ENCODE data around the gene LTF. TPM values are rescaled to one million over a fixed set of nuclear protein-coding genes. Genes with fewer than 3 reads are reported as not detected.

The LTF gene
- total and polyA plus RNA-seq, 3 donors from 2014 or later, result 0.31 to 7.8 (median 0.43) TPM

GRCh38 chr3:46482632-46483350 is 18.1 kb upstream of the LTF start:
- Histone ChIP-seq H3K27ac (no peak overlapping the region), H3K4me1 (no peaks in the 10 kb centered on the region), H3K36me3 (ENCODE audit: low read depth, missing control alignments) (no peaks in the 10 kb centered on the region), H3K27me3 (no peaks in the 10 kb centered on the region), H3K9me3 (no peaks in the 10 kb centered on the region), H3K4me3 (no peak overlapping the region)
- 88 to 100% methylated on average over 1 of the region's 1 CpG for WGBS, 2 donors
- DNase-seq, result no peak
- intact Hi-C loops (cut with DNase I; ENCODE audit: low total_unique reads), result no loop called here
- no peak for TF ChIP-seq CTCF (IDR thresholded peaks at IDR 0.05)
- TF ChIP-seq POLR2A (IDR thresholded peaks at IDR 0.05), result no peak

- DNase-seq, result no peak
- Histone ChIP-seq H3K9me3 (no peaks in the 10 kb centered on the region), H3K36me3 (ENCODE audit: low read depth, missing control alignments) (no peaks in the 10 kb centered on the region), H3K27ac (no peak overlapping the region), H3K27me3 (no peaks in the 10 kb centered on the region), H3K4me1 (no peaks in the 10 kb centered on the region), H3K4me3 (no peak overlapping the region)
- 93 to 96% methylated on average over 4 of the region's 4 CpGs for WGBS, 2 donors
- intact Hi-C loops (cut with DNase I; ENCODE audit: low total_unique reads), result no loop called here
- TF ChIP-seq POLR2A (IDR thresholded peaks at IDR 0.05) (no peak), CTCF (IDR thresholded peaks at IDR 0.05) (no peak)
Observed at GRCh38 chr3:46481636-46482035, 16.9 kb upstream of the LTF start.

- TF ChIP-seq CTCF (IDR thresholded peaks at IDR 0.05), result no peak
- no peak for TF ChIP-seq POLR2A (IDR thresholded peaks at IDR 0.05)
- no peaks in the 10 kb centered on the region for H3K9me3 ChIP-seq
- H3K27me3 ChIP-seq, result no peaks in the 10 kb centered on the region
- WGBS, 2 donors, result 82 to 87% methylated on average over 6 of the region's 6 CpGs
- no peaks in the 10 kb centered on the region for H3K36me3 ChIP-seq (ENCODE audit: low read depth, missing control alignments)
- DNase-seq, result no peak
- intact Hi-C loops (cut with DNase I; ENCODE audit: low total_unique reads), result no loop called here
- no peak overlapping the region for H3K4me3 ChIP-seq
- no peaks in the 10 kb centered on the region for H3K4me1 ChIP-seq
- no peak overlapping the region for H3K27ac ChIP-seq
Observed at GRCh38 chr3:46480491-46481195, 15.9 kb upstream of the LTF start.

GRCh38 chr3:46479696-46480095 is 15.0 kb upstream of the LTF start:
- intact Hi-C loops (cut with DNase I; ENCODE audit: low total_unique reads), result no loop called here
- WGBS, 2 donors, result 71 to 94% methylated on average over 5 of the region's 5 CpGs

More at GRCh38 chr3:46479696-46480095, 15.0 kb upstream of the LTF start:
- Histone ChIP-seq H3K4me3 (no peak overlapping the region), H3K36me3 (ENCODE audit: low read depth, missing control alignments) (no peaks in the 10 kb centered on the region), H3K27me3 (no peaks in the 10 kb centered on the region), H3K9me3 (no peaks in the 10 kb centered on the region), H3K27ac (no peak overlapping the region), H3K4me1 (no peaks in the 10 kb centered on the region)
- no peak for TF ChIP-seq POLR2A (IDR thresholded peaks at IDR 0.05)
- no peak for TF ChIP-seq CTCF (IDR thresholded peaks at IDR 0.05)
- DNase-seq, result no peak

All from testis (tissue), 3 donors.